Central memory CD8-positive, alpha-beta T cell (primary cell): ENCODE data around the gene SERTAD1.
"Not testable (repeated sequence)": the region's sequence is repeated elsewhere in the genome, so short reads cannot be mapped to it uniquely, and the experiment has no call there.

ENCODE experiments used
- ATAC-seq: fragments of 150-1000 bp; cut with Tn5 transposase; replicated peaks from 2 replicates; pipeline ENCODE4 v1.10.0; 2022; ENCODE audit warnings: mild to moderate bottlenecking, moderate FRiP score, moderate number of reproducible peaks; ENCODE audit not compliant: poor library complexity, severe bottlenecking; ENCODE audit errors: extremely low read depth
- DNase-seq, 2 donors: peaks; one replicate each; pipeline ENCODE4 v3.0.0; 2021; ENCODE audit warnings: low spot score in 2 of 2
- H3K27ac Mint-ChIP-seq: one replicate; pipeline ENCODE4 v1.8.0; 2022; ENCODE audit warnings: low read depth, mild to moderate bottlenecking, moderate library complexity, mixed read lengths
- H3K27me3 Mint-ChIP-seq: one replicate; pipeline ENCODE4 v1.8.0; 2022; ENCODE audit warnings: mixed read lengths
- H3K36me3 Mint-ChIP-seq: one replicate; pipeline ENCODE4 v1.8.0; 2022; ENCODE audit warnings: mild to moderate bottlenecking, moderate library complexity, mixed read lengths; ENCODE audit not compliant: insufficient read depth
- H3K4me1 Mint-ChIP-seq: one replicate; pipeline ENCODE4 v1.8.0; 2022; ENCODE audit warnings: mixed read lengths
- H3K4me3 Mint-ChIP-seq: one replicate; pipeline ENCODE4 v1.8.0; 2022; ENCODE audit warnings: mild to moderate bottlenecking, moderate library complexity, mixed read lengths
- H3K9me3 Mint-ChIP-seq: one replicate; pipeline ENCODE4 v1.8.0; 2022; ENCODE audit warnings: mixed read lengths

The SERTAD1 gene

GRCh38 chr19:40444000-40444824 lies 18.4 kb upstream of the SERTAD1 start, which contains the start of gene SERTAD3:
Gene SERTAD3, minus strand, starts transcription at chr19:40444335. Its CDS starts 2,255 bp downstream, at chr19:40442080.
- peaks cover 28% of the 10 kb centered on the region for H3K4me1 Mint-ChIP-seq
- H3K36me3 Mint-ChIP-seq: peaks cover 27% of the 10 kb centered on the region
- peak within 1 kb of the TSS; percentile 99 for H3K4me3 Mint-ChIP-seq
- peak within 1 kb of the TSS; percentile 98 for H3K27ac Mint-ChIP-seq
- no peaks in the 10 kb centered on the region for H3K27me3 Mint-ChIP-seq
- DNase-seq (peak; percentile 95 to 96), ATAC-seq (peak; percentile 69)
- H3K9me3 Mint-ChIP-seq: no peaks in the 10 kb centered on the region

- Mint-ChIP-seq H3K27ac (peak overlapping the region; percentile 98), H3K4me3 (peak overlapping the region; percentile 99), H3K27me3 (no peaks in the 10 kb centered on the region), H3K9me3 (no peaks in the 10 kb centered on the region), H3K4me1 (peaks cover 29% of the 10 kb centered on the region), H3K36me3 (peaks cover 27% of the 10 kb centered on the region)
- ATAC-seq (peak; percentile 78), DNase-seq (peak; percentile 94 to 99)
These were observed 17.6 kb upstream of the SERTAD1 start for GRCh38 chr19:40443131-40443999.

- DNase-seq: no peak
- H3K27me3 Mint-ChIP-seq: no peaks in the 10 kb centered on the region
- H3K27ac Mint-ChIP-seq: peak overlapping the region; percentile 98
- no peaks in the 10 kb centered on the region for H3K9me3 Mint-ChIP-seq
- peak overlapping the region; percentile 99 for H3K4me3 Mint-ChIP-seq
- no peak for ATAC-seq
- H3K4me1 Mint-ChIP-seq: peaks cover 33% of the 10 kb centered on the region
- H3K36me3 Mint-ChIP-seq: peaks cover 27% of the 10 kb centered on the region
These were observed 16.7 kb upstream of the SERTAD1 start for GRCh38 chr19:40442328-40443130.

- DNase-seq (no peak), ATAC-seq (no peak)
- no peak overlapping the region for H3K27ac Mint-ChIP-seq
- H3K9me3 Mint-ChIP-seq: no peaks in the 10 kb centered on the region
- H3K4me3 Mint-ChIP-seq: peak overlapping the region; percentile 99
- H3K27me3 Mint-ChIP-seq: no peaks in the 10 kb centered on the region
- H3K36me3 Mint-ChIP-seq: peaks cover 27% of the 10 kb centered on the region
- H3K4me1 Mint-ChIP-seq: peaks cover 33% of the 10 kb centered on the region
These were observed 16.0 kb upstream of the SERTAD1 start for GRCh38 chr19:40441719-40442253.

DNA sequence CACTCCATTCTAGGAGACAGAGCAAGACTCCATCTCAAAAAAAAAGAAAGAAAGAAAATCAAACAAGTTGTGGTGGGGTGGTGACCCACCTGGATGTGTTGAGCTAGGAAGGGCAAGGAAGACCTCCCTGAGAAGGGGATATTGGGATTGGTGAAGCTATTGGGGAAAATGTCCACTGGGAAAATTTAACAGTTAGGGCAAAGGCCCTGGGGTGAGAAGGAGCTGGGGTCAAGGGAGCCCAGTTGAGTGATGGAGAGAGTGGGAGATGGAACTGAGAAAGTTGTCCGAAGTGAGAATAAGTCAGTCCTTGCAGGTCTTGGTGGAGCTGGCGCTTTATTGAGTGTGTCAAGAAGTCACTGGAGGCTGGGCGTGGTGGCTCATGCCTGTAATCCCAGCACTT lies 12.5 kb upstream of the SERTAD1 start:
- no peak overlapping the region for H3K4me3 Mint-ChIP-seq
- DNase-seq (no peak), ATAC-seq (no peak)
- peaks cover 5% of the 10 kb centered on the region for H3K27me3 Mint-ChIP-seq
- peaks cover 15% of the 10 kb centered on the region for H3K36me3 Mint-ChIP-seq
- no peak overlapping the region for H3K27ac Mint-ChIP-seq
- H3K4me1 Mint-ChIP-seq: peaks cover 23% of the 10 kb centered on the region
- no peaks in the 10 kb centered on the region for H3K9me3 Mint-ChIP-seq

- Mint-ChIP-seq H3K27ac (peak overlapping the region; percentile 96), H3K9me3 (no peaks in the 10 kb centered on the region), H3K4me3 (peak overlapping the region; percentile 91), H3K4me1 (peaks cover 14% of the 10 kb centered on the region), H3K36me3 (peaks cover 4% of the 10 kb centered on the region), H3K27me3 (peaks cover 9% of the 10 kb centered on the region)
- ATAC-seq (peak; percentile 73), DNase-seq (peak in 1 of 2 donors; percentile 14)
These were observed 7.8 kb upstream of the SERTAD1 start for GRCh38 chr19:40433391-40434216.

GRCh38 chr19:40432760-40433159 lies 7.0 kb upstream of the SERTAD1 start:
- H3K27me3 Mint-ChIP-seq, ATAC-seq, H3K4me1 Mint-ChIP-seq, H3K36me3 Mint-ChIP-seq, H3K9me3 Mint-ChIP-seq, DNase-seq: not testable (repeated sequence)
- peak overlapping the region; percentile 96 for H3K27ac Mint-ChIP-seq
- H3K4me3 Mint-ChIP-seq: peak overlapping the region; percentile 91

DNA sequence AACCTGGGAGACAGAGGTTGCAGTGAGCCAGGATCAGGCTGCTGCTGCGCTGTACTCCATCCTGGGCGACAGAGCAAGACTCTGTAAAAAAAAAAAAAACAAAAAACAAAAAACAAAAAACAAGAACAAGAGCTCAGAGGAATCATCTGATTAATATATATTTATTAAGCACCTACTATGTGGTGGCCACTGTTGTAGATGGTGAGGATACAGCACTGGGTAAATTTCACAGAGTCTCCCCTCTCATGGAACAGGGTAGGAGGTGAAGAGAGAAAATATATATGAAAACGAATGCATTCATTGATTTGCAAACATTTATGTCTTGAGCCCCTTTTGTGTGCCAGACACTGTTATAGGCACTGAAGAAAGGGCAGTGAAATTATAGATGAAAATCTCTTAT lies 5.9 kb upstream of the SERTAD1 start:
- DNase-seq (no peak), ATAC-seq (no peak)
- peaks cover 4% of the 10 kb centered on the region for H3K36me3 Mint-ChIP-seq
- H3K27me3 Mint-ChIP-seq: peaks cover 9% of the 10 kb centered on the region
- no peaks in the 10 kb centered on the region for H3K9me3 Mint-ChIP-seq
- H3K27ac Mint-ChIP-seq: no peak overlapping the region
- H3K4me1 Mint-ChIP-seq: peaks cover 9% of the 10 kb centered on the region
- peak overlapping the region; percentile 23 for H3K4me3 Mint-ChIP-seq

- H3K27me3 Mint-ChIP-seq, ATAC-seq, H3K9me3 Mint-ChIP-seq, H3K36me3 Mint-ChIP-seq, H3K4me1 Mint-ChIP-seq, H3K4me3 Mint-ChIP-seq, H3K27ac Mint-ChIP-seq, DNase-seq: not testable (repeated sequence)
These were observed 4.5 kb upstream of the SERTAD1 start for GRCh38 chr19:40430242-40430641.

GRCh38 chr19:40428197-40428596 lies 2.4 kb upstream of the SERTAD1 start:
- not testable (repeated sequence) for ATAC-seq, H3K9me3 Mint-ChIP-seq, DNase-seq, H3K27ac Mint-ChIP-seq, H3K4me3 Mint-ChIP-seq, H3K27me3 Mint-ChIP-seq
- peaks cover 13% of the 10 kb centered on the region for H3K4me1 Mint-ChIP-seq
- peaks cover 12% of the 10 kb centered on the region for H3K36me3 Mint-ChIP-seq

DNA sequence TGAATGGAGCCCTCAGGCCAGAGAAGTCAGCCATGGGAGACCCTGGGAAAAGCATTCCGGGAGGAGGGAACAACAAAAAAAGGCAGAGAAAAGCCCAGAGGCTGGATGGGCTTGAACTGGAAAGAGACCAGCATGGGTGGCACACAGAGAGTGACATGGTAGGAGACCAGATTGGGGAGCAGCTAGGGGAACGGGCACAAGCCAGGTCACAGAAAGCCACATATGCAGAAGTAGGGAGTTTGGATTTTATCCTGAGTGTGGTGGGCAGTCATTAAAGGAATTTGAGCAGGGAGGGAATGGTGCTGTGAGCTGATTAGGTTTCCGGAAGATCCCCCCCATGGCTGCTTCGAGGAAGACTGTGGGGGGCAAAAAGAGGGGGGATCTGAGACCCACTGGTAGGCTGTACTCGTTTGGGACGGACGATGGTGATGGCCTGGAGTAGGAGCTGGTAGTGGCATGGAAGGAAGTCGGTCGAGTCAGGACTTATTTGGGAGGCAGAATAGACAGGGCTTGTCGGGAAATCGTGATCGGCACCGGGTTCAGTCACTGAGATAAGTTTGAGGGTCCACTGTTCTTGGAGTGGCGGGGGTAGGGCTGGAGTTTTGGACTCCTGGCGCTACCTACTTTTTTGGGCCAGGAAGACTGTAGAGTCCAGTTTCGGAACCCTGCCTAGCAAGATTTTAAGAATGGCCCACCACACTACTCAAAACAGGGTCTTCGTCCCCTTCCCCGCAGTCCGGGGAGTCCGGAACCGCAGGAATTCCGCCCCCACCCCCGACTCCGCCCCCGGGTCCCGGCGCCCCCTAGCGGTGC lies 949 bp downstream of the SERTAD1 start:
- H3K36me3 Mint-ChIP-seq: peaks cover 17% of the 10 kb centered on the region
- H3K27me3 Mint-ChIP-seq: no peaks in the 10 kb centered on the region
- peak overlapping the region; percentile 99 for H3K27ac Mint-ChIP-seq
- H3K4me3 Mint-ChIP-seq: peak overlapping the region; percentile 95
- H3K9me3 Mint-ChIP-seq: no peaks in the 10 kb centered on the region
- H3K4me1 Mint-ChIP-seq: peaks cover 14% of the 10 kb centered on the region
- DNase-seq (no peak), ATAC-seq (no peak)
